NCI-H2107 treated with DMSO at 0.1 percent for 48 hours (cell line): ENCODE measurements around the gene RAC2.

Experiments used
- DNase-seq: peaks from one replicate; lab custom pipeline; 2025; ENCODE audit not compliant: unreplicated experiment; lab: John Stamatoyannopoulos, UW

Gene RAC2

DNA sequence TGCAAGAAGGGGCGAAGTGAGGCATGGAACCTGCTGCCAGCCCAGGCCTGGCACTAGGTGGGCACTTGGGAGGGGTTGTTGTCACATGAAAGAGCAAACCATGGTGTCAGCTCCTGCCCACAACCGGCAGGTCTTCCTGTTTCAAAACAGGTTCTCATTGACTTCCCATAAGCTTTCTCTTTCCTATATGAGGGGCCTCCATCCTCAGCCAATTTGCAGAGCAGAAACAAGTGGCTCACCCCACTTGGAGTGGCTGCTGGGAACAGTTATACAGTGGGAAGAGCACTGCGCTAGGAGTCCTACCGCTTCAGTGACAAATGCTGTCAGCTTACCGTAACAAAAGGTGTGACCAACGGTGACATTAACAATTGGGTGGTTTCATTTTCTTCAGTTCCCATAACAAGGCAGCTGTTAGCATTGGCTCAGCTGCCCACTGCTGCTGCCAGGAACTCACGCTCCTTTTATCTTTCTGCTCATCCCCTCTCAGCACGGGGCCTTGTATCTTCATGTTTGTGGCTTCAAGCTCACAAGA, 21.6 kb downstream of the RAC2 start:
- no peak for DNase-seq

- no peak for DNase-seq
Measured at GRCh38 chr22:37221424-37222333, 22.4 kb downstream of the RAC2 start.

- no peak for DNase-seq
Measured at GRCh38 chr22:37220543-37220981, 23.5 kb downstream of the RAC2 start.

DNA sequence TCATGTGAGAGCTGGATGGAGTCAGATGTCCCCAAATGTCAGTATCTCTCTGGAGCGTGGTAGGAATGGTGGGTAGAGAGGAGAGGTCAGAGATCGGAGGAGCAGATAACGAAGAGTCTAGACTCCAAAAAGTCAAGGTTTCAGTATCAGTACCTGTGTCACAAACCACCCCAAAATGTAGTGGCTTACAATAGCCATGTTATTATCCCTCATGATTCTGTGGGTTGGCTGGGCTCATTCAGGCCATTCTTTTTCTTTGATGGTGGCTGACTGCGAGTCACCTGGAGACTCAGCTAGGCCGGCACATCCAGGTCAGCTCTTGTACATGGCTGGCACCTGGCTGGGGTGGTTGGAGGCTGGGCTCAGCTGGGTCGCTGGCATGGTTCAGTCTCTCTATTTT, 24.5 kb downstream of the RAC2 start:
- DNase-seq: no peak

- DNase-seq: no peak
Measured at GRCh38 chr22:37218771-37219411, 25.2 kb downstream of the RAC2 start.

- no peak for DNase-seq
Measured at GRCh38 chr22:37218399-37218770, 25.7 kb downstream of the RAC2 start.

DNA sequence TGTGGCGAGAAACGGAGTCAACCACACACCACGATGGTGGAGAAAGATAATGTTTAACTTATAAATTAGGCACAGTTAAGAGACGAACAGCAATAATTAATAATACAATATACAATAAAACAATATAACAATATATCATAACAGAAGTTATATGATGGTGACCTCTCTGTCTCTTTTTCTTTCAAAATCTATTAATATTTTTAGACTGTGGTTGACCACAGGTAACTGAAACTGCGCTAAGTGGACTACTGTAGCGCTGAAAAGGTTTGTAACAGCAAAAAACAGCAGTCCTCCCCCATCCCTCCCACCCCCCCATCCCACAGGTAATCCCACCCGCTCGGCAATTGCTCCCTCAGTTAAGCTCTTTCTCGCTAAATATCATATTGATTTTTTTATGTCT, 28.2 kb downstream of the RAC2 start:
- no peak for DNase-seq

DNA sequence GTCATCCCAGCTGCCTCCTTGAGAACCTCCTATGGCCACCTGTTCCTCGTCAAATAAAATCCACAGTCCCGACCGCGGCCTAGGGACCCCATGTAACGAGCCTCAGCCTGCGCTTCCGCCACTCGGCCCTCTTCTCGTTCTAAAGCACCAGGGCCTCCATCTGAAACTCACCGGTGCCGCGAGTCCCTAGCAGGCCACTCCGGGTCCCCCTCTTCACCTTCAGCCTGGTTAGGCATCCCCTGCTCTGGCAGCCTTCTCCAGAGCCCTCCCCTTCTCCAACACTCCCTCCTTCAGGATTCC, 29.4 kb downstream of the RAC2 start:
- DNase-seq: no peak

DNA sequence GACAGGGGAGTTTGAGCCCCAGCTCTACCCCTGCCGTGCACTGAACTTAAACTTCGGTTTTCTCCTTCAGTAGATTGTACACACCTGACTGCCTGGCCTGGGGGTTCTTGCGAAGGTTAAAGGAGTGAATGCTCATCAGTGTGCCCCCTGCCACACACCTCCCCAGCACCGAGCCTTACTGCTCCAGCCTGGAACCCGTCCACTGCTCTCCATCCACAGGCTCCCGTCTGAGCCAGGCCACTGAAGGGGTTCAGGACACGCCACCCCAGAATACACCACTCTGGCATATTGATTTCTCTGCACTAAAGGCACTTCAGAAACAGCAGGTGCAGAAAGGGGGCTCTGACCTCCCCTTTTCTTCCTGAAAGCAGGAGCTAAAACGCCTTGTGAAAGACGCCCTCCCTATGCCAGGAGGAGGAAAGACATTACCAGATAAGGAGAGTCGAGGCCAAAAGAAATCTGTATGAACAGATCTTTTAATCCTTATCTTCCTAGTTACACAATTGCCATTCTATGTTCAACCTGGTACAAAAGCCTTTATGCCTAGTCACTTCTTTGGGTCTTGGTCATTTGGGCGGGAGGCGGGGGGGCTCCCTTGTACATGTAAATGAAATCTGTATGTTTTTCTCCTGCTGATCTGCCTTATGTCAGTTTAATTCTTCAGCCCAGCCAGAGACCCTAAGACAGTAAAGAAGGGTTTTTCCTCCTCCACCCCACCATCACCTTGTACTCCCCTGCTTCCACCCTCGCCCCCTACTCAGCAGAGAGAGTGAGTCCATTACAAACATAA, 29.9 kb downstream of the RAC2 start:
- DNase-seq: no peak

DNA sequence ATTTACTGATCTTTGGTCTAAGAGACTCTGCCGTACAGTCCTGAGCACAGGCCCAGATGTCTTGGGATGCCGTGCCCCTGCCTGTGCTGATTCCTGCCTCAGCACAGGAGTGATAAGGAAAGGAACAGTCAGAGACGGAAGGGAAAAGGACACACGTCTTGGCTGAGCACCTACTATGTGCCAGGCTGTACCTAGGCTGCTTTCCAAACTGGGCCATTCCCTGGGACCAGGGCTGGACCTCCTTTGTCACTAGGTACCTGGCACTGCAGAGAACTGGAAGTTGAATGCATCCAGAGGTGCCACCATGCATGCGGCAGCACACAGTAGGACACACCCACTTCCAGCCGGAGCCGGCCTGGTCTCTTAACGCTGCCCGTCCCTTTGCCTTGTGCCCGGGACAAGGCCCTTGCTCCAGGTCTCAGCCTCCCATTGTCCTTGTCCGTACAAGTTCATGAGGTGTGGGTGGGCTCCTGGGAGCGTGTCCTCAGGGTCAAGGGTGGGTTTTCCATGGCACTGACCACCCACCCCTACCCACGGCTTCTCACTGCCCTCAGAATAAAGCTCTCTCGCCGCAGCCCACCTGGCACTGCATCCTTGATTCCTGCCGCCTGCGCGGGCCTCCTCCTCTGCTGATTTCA, 30.7 kb downstream of the RAC2 start:
- DNase-seq: no peak

DNA sequence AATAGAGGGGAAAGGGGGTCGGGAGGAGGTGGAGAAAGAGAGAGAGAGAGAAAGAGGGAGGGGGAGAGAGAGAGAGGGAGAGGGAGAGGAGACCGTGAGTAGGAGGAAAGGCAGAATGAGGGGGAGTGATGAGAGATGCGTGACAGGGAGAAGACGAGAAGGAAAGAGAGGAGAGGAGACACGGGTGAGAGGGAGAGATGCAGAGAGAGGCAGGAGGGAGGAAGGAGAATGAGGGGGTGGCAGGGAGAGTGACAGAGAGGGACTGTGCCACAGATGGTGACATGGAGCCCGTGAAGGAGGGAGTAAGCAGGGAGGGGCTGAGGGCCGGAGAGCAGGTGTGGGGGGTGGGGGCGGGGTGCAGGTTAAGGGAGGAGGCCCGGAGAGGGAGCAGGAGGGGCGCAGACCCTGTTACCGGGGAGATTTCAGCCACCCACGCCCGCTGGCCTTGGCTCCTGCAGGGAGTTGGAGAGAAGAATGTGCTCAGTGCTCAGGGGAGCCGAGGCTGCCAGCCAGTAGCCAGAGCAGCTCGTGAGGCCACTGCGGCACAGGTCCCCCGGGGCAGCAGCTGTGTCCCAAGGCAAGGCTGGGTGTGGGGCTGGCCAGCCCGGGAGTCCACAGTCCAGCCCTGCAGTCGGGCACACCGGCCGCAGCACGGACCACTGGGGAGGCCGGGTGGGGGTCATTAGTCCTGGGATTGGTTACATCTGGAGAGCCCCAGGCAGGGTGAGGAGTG, 31.7 kb downstream of the RAC2 start, which contains the start of gene SSTR3:
TSS of gene SSTR3 (minus strand) at position 304 of the 733 bp plus-strand sequence. CDS start 4,674 bp downstream, outside the sequence.
- no peak for DNase-seq

- no peak for DNase-seq
Measured at GRCh38 chr22:37211866-37212173, 32.2 kb downstream of the RAC2 start.

DNA sequence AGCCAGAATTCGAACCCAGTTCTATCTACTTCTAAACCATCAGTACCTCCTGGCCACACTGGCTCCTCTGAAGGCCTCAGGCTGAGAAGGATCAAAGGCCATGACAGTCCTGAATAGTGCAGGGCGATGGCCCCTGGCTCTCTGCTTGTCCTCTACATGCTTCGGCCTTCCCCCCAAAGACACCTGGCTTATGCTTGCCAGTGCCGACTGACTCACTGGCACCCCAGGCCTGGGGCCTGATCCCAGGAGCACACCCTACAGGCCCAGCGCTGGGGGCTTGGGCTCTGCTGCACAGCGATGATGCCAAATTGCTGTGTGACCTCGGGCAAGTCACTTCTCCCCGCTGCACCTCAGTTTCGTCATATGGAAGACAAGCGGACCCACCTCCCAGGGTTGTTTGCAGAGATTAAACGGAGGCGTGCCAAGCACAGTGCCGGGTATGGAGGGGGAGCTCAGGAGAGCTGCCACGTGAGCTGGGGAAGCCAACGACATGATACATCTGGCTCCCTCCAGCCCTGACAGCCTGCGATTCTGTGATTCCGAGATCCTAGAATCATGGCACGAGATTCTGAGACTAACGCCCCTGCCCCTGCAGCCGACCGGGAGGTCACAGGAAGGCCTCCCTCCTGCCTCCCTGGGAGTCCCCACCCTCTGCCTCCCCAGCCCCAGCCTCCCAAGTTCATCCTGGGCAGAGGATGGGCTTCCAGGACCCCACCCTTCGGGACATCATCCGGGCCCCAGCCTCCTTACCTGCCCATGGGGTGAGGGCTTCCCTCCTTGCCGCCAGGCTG, 32.8 kb downstream of the RAC2 start:
- no peak for DNase-seq

DNA sequence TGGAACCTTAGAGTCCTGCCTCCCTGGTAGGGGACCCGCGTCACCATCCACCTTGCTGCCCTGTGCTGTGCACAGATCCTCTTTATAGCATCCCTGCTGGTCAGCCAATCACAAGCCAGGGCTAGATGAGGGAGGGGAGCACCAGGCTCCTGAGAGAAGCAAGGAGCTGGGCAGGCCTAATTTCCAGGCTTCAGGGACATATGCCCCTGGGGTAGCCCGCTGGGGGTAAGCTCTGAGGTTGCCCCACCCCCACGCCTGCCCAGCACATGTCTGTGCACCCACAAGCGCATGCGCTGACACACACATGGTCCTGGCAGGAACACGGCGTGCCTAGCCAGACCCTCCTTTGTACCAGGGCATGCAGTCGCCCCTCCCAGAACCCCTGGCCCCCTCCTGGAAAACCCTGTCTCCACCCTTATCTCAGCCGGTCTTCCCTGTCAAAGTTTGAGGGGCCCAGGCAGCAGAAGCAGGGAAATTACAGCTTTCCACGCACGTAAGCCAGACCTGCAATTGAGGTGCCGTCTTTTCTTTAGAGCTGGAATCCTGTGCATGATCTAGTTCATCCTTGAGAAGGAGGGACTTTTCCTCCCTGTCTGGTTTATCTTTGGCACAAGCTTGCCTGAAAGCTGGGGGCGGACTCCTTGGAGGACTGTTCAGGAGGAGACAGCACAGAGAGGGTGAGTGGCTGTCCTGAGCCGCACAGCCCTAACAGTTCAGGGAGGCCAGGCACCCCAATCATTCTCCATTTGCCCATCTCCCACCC, 33.8 kb downstream of the RAC2 start:
- no peak for DNase-seq

DNA sequence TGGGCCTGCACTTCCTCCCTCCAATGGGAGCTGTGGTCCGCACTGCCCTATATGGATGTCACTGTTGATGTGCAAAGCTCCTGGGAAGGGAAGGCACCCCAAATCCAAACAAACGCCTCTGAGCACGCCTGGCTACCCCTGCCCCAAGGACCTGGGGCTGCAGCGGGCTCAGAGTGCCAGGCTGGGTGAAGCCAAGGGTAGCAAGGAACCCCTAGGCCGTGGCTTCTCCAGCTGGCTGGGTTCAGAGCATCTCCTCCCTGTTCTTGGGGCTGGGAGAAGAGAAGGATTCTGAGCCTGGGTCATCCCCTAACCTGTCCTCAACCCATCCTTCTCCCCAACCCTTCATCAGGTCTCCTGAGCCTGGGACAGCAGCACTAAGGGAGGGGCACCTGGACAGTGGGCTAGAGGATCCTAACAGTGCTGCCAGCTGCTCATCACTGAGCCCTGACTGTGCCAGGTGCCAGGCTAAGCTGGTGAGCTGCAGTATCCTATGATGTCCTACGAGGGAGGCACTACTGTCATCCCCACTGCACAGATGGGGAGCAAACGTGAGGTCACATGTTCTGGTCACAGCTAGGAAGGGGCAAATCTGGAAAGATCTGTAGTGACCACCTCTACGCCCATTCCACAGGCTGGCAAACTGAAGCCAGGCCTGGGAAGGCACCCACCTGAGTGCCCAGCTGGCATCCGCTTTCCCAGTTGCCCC, 34.8 kb downstream of the RAC2 start:
- DNase-seq: no peak

DNA sequence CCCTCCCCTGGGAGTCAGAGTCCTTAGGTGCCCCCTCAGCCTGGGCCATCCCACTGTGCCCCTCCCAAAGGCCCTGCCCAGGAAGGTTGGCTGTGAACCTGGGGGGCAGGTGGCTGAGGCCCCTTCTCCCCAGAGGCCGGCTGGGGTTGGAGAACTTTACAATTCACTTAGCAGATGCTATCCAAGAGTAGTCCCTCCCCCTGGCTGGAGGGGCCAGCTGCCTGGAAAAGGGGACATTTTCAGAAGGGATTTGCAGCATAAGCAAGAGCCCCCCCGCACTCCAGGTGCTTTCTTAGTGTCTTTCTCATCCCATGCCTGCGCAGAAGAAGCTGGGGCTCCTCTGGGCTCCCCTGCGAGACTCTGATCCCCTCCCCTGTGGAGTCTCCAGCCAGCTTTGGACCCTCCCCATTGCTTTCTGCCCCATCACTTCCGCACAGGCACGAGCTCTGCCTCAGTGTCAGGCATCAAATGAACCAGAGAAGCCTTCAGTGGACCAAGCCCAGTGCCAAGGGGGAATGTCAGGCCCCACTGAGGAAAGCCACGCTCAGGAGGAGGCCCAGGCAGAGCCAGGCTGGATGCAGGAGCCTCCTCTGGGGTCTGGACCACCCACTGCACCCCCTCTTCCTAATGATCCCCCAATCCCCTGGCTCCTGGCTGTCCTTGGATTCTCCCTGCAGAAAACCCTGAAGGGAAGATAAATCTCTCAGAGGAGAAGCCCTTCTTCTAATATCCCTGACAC, 35.5 kb downstream of the RAC2 start:
- no peak for DNase-seq

DNA sequence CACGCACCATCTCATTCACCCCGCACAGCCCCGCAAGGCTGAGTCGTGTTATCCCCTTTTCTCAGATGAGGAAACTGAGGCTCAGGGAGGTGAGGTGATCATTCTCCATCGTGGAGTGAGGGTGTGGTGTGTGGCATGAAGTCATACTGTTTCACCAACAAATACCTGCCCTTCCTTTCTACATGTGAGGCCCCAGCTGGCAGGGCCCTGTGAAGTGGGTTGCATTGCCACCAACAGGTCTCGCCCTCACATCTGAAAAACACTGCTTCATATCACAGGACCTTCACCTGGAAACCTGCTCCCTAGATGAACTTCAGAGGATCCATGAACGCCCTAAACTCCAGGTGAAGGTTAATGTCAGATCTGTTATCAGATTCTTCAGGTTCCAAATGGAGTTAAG, 36.1 kb downstream of the RAC2 start:
- no peak for DNase-seq
